Fibroblast of gingiva (primary cell): ENCODE data around the gene TMEM196.
A peak's percentile ranks its signal among the peaks of the same experiment; 100 is the strongest.
"Not testable (repeated sequence)": the region's sequence is repeated elsewhere in the genome, so short reads cannot be mapped to it uniquely, and the experiment has no call there.

Source experiments
- DNase-seq: peaks from one replicate; pipeline ENCODE4 v3.0.0-alpha.2; 2011; ENCODE audit warnings: low read depth

TMEM196 gene

GRCh38 chr7:19707240-19707639, 66.2 kb downstream of the TMEM196 start:
- no peak for DNase-seq

GRCh38 chr7:19705663-19706062, 67.8 kb downstream of the TMEM196 start:
- no peak for DNase-seq

GRCh38 chr7:19701471-19701870, 71.9 kb downstream of the TMEM196 start:
- no peak for DNase-seq

GRCh38 chr7:19700936-19701335, 72.5 kb downstream of the TMEM196 start:
- no peak for DNase-seq

- DNase-seq, result no peak
Measured at GRCh38 chr7:19698331-19698730, 75.1 kb downstream of the TMEM196 start.

- no peak for DNase-seq
Measured at GRCh38 chr7:19696926-19697325, 76.5 kb downstream of the TMEM196 start.

GRCh38 chr7:19692111-19692828, 81.1 kb downstream of the TMEM196 start:
- no peak for DNase-seq

- peak; percentile 3 for DNase-seq
Measured at GRCh38 chr7:19690736-19691135, 82.7 kb downstream of the TMEM196 start.

GRCh38 chr7:19689130-19689529, 84.3 kb downstream of the TMEM196 start:
- DNase-seq, result not testable (repeated sequence)

GRCh38 chr7:19681596-19681995, 91.8 kb downstream of the TMEM196 start:
- peak; percentile 72 for DNase-seq

- DNase-seq, result no peak
Measured at GRCh38 chr7:19677180-19677579, 96.2 kb downstream of the TMEM196 start.

- no peak for DNase-seq
Measured at GRCh38 chr7:19675816-19676215, 97.6 kb downstream of the TMEM196 start.

GRCh38 chr7:19674266-19674960, 99.0 kb downstream of the TMEM196 start:
- peak; percentile 11 for DNase-seq

- no peak for DNase-seq
Measured at GRCh38 chr7:19670806-19671205, 102.6 kb downstream of the TMEM196 start.
